ENCODE measurements around the gene SLC33A1.

Gene SLC33A1

DNA sequence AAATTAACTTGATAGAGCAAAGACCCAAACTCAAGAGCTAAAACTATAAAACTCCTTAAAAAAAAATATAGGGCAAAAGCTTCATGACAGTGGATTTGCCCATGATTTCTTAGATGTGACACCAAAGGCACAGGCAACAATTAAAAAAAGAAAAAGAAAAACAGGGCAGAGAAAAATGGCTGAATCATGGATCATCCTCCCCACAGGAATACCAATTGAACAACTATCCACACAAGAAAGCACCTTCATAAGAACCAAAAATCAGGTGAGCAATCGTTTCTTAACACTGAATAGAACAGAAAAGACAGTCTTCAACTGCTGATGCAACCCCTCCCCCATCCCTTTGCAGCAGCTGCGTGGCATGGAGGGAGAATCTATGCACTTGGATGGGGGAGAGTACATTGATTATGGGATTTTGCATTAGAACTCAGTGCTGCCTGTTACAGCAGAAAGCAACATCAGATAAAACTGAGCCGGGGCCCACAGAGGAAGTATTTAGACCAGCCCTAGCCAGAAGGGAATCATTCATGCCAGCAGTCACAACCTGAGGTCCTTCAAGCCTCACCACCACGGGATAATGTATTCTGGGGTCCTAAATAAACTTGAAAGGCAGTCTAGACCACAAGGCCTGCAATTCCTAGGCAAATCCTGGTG, 63.8 kb downstream of the SLC33A1 start:
- no peak for DNase-seq

DNA sequence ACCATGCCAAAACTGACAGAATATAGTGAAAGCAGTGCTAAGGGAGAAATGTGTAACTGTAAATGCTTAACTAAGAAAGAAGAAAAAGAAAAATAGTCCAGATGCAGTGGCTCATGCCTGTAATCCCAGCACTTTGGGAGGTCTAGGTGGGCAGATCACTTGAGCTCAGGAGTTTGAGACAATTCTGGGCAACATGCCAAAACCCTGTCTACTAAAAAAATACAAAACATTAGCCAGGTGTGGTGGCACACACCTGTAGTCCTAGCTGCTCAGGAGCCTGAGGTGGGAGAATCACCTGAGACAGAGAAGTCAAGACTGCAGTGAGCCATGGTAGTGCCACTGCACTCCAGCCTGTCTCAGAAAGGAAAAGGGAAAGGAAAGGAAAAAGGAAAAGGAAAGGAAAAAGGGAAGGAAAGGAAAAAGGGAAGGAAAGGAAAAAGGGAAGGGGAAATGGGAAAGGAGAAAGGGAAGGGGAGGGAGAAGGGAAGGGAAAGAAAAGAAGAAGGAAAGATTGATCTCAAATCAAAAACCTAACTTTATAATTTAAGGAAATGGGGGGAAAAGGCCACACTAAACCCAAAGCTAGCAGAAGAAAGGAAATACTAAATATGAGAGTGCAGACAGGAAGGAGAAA, 68.4 kb downstream of the SLC33A1 start:
- DNase-seq = no peak

GRCh38 chr3:155782390-155782953, 71.8 kb downstream of the SLC33A1 start:
- no peak for DNase-seq

DNA sequence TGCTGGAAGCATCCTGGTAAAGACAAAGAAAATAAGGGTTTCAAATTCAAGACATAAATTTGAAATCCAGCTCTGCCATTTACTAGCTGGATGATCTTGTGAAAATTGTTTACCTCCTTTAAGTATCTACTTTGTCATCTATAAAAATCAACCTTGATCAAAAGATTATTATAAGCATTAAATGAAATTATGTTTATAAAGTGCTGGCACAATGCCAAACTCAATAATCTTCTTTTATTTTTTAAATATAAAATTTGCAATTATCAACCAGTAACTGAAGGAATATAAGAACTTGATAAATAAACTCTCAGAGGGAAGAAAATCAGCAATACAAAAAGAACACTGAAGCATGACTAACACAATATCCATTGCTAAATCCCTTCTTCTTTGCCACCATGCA, 73.9 kb downstream of the SLC33A1 start:
- DNase-seq = no peak

- DNase-seq = no peak
Measured at GRCh38 chr3:155778462-155778861, 75.8 kb downstream of the SLC33A1 start.

GRCh38 chr3:155772801-155773200, 81.4 kb downstream of the SLC33A1 start:
- DNase-seq = no peak

GRCh38 chr3:155771126-155771525, 83.1 kb downstream of the SLC33A1 start:
- DNase-seq = no peak

Data from GOT3 (cell line).